Peyer's patch (tissue), 4 donors: Measurements from ENCODE around the gene CCN6.

Source experiments
- POLR2A ChIP-seq, 2 donors: fragments of 450-650 bp; IDR thresholded peaks; one replicate each; pipeline ENCODE4 v1.5.1; 2017; ENCODE audit warnings: antibody characterized with exemption in 2 of 2, mild to moderate bottlenecking in 2 of 2, moderate library complexity in 2 of 2
- TF ChIP-seq, protein P1 (sequence below), 6 experiments: fragments of 450-650 bp in 4 of 6; fragments of 200-600 bp in 2 of 6; sonication (generic) in 1 of 6; IDR thresholded peaks; one replicate each; pipeline ENCODE4 v1.5.1; 2017 to 2019; ENCODE audit warnings: antibody characterized with exemption in 6 of 6, mild to moderate bottlenecking in 3 of 6, moderate library complexity in 1 of 6

DNA sequence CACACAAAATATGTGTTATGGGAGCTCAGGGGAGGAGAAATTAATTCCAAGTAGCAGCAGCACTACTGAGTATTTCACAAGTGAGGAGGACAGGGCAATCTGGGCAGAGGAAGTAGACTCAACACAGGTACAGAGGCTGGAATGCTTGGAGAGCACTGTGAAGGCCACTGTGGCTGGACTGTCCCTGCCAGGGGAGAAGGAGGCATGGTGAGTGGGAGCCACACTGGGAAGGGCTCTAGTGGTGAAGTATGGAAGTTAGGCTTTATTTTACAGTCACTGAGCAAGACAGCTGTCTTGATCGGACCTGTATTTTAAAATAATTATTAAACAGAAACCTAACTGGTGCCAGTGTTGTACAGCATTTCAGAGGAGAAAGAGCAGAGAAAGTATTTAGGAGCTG, 62.3 kb downstream of the CCN6 start:
- TF ChIP-seq, protein P1, sequence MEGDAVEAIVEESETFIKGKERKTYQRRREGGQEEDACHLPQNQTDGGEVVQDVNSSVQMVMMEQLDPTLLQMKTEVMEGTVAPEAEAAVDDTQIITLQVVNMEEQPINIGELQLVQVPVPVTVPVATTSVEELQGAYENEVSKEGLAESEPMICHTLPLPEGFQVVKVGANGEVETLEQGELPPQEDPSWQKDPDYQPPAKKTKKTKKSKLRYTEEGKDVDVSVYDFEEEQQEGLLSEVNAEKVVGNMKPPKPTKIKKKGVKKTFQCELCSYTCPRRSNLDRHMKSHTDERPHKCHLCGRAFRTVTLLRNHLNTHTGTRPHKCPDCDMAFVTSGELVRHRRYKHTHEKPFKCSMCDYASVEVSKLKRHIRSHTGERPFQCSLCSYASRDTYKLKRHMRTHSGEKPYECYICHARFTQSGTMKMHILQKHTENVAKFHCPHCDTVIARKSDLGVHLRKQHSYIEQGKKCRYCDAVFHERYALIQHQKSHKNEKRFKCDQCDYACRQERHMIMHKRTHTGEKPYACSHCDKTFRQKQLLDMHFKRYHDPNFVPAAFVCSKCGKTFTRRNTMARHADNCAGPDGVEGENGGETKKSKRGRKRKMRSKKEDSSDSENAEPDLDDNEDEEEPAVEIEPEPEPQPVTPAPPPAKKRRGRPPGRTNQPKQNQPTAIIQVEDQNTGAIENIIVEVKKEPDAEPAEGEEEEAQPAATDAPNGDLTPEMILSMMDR (IDR thresholded peaks at IDR 0.05) = no peak
- no peak for TF ChIP-seq POLR2A (IDR thresholded peaks at IDR 0.05)
